Keratinocyte (primary cell): ENCODE results near the gene SLC45A2. TPM values are rescaled to one million over a fixed set of nuclear protein-coding genes. Genes with fewer than 3 reads are reported as not detected.

Source experiments
- DNase-seq: peaks from one replicate; pipeline ENCODE4 v3.0.0-alpha.2; 2011; ENCODE audit warnings: low read depth, missing footprints, low spot score
- FAIRE-seq: peaks from 2 replicates; lab custom pipeline; 2011; peaks lifted over from hg19 to GRCh38; lab: Jason Lieb, UNC
- H2AFZ ChIP-seq: 2 replicates; pipeline ENCODE4 v1.6.0; 2012; ENCODE audit warnings: low read length, control low read depth, inconsistent platforms; ENCODE audit not compliant: control insufficient read depth
- H3K27ac ChIP-seq: 2 replicates; pipeline ENCODE4 v1.5.1; 2011; ENCODE audit warnings: low read length; ENCODE audit not compliant: control insufficient read depth, insufficient read depth
- H3K27me3 ChIP-seq: 3 replicates; pipeline ENCODE4 v1.6.0; 2011; ENCODE audit warnings: low read length; ENCODE audit not compliant: control insufficient read depth, insufficient read depth; ENCODE audit errors: extremely low read depth
- H3K36me3 ChIP-seq, 2 experiments: 2 replicates in 1 of 2; 3 replicates in 1 of 2; pipeline ENCODE4 v1.5.1; 2011; ENCODE audit warnings: low read length in 2 of 2, mild to moderate bottlenecking in 1 of 2; ENCODE audit not compliant: control insufficient read depth in 2 of 2, insufficient read depth in 2 of 2; ENCODE audit errors: extremely low read depth in 1 of 2
- H3K4me1 ChIP-seq: 3 replicates; pipeline ENCODE4 v1.5.1; 2011; ENCODE audit warnings: low read length; ENCODE audit not compliant: control insufficient read depth, insufficient read depth; ENCODE audit errors: extremely low read depth
- H3K4me2 ChIP-seq: 3 replicates; pipeline ENCODE4 v1.6.0; 2011; ENCODE audit warnings: low read depth, low read length; ENCODE audit not compliant: control insufficient read depth, insufficient read depth; ENCODE audit errors: extremely low read depth
- H3K4me3 ChIP-seq, 3 experiments: fragments of 200-600 bp in 1 of 3; sonication (generic) in 1 of 3; 2 replicates in 2 of 3; 3 replicates in 1 of 3; pipeline ENCODE4 v1.5.1; 2011 to 2016; ENCODE audit warnings: low read length in 3 of 3, mild to moderate bottlenecking in 3 of 3, control low read depth in 2 of 3, inconsistent platforms in 1 of 3, low read depth in 1 of 3, mixed read lengths in 1 of 3, mixed run types in 1 of 3, moderate library complexity in 1 of 3; ENCODE audit not compliant: control insufficient read depth in 2 of 3, insufficient read depth in 2 of 3; ENCODE audit errors: extremely low read depth in 1 of 3
- H3K79me2 ChIP-seq: 2 replicates; pipeline ENCODE4 v1.6.0; 2012; ENCODE audit warnings: low read length; ENCODE audit not compliant: control insufficient read depth, insufficient read depth
- H3K9ac ChIP-seq: 3 replicates; pipeline ENCODE4 v1.6.0; 2011; ENCODE audit warnings: low read length; ENCODE audit not compliant: control insufficient read depth, insufficient read depth; ENCODE audit errors: extremely low read depth
- H3K9me1 ChIP-seq: 3 replicates; pipeline ENCODE4 v1.6.0; 2011; ENCODE audit warnings: low read length; ENCODE audit not compliant: control insufficient read depth, insufficient read depth; ENCODE audit errors: extremely low read depth
- H3K9me3 ChIP-seq: 2 replicates; pipeline ENCODE4 v1.5.1; 2012; ENCODE audit warnings: low read depth, low read length; ENCODE audit not compliant: control insufficient read depth
- H4K20me1 ChIP-seq: 3 replicates; pipeline ENCODE4 v1.6.0; 2011; ENCODE audit warnings: low read length; ENCODE audit not compliant: control insufficient read depth, insufficient read depth; ENCODE audit errors: extremely low read depth
- CTCF ChIP-seq, 3 experiments: IDR thresholded peaks in 1 of 3; conservative IDR thresholded peaks in 1 of 3; optimal IDR thresholded peaks in 1 of 3; 2 replicates in 2 of 3; 3 replicates in 1 of 3; pipeline versions ENCODE3 to v1.5.1; 2011; ENCODE audit warnings: low read length in 3 of 3, mild to moderate bottlenecking in 3 of 3, moderate library complexity in 2 of 3, control low read depth in 1 of 3, inconsistent platforms in 1 of 3; ENCODE audit not compliant: insufficient read depth in 2 of 3; ENCODE audit errors: extremely low read depth in 1 of 3
- EZH2 ChIP-seq: IDR thresholded peaks from one replicate; pipeline ENCODE4 v1.6.1; 2012; ENCODE audit warnings: inconsistent platforms, mild to moderate bottlenecking, low read length, moderate library complexity
- dilution Hi-C: fragments of 300-500 bp; cut with MboI; formaldehyde crosslinking; loops from one replicate; pipeline ENCODE4 v1.7.0; 2020; ENCODE audit warnings: low sequenced_read_pairs; ENCODE audit not compliant: extremely low pct_ligation_motif_present
- polyA plus RNA-seq, 5 experiments: library from polyadenylated mRNA; depleted of rRNA in 3 of 5; stranded (reverse) in 3 of 5; stranded (forward) in 1 of 5; unstranded in 1 of 5; fragments of >200 nt; gene quantifications; 1 replicate in 1 of 5; 2 replicates in 3 of 5; 3 replicates in 1 of 5; pipeline versions ENCODE4 v1.2.1 to v1.2.3, GENCODE V29; 2011 to 2012; ENCODE audit warnings: missing spikeins in 2 of 5, low read depth in 1 of 5, low replicate concordance in 1 of 5

The SLC45A2 gene
- polyA plus RNA-seq, 1 donor (not counting 4 experiments of a cell fraction or from before 2014, with no cell fraction given) = 0.04 TPM

- FAIRE-seq = no peak
- no peaks in the 10 kb centered on the region for H3K36me3 ChIP-seq
- H4K20me1 ChIP-seq = no peaks in the 10 kb centered on the region
- peaks cover 37% of the 10 kb centered on the region for H3K27me3 ChIP-seq
- TF ChIP-seq EZH2 (no peak), CTCF (optimal IDR thresholded peaks at IDR 0.05 in 1 of 3, IDR thresholded peaks at IDR 0.05 in 1 of 3, conservative IDR thresholded peaks at IDR 0.05 in 1 of 3; ENCODE audit: extremely low read depth in 1 of 3, insufficient read depth in 2 of 3, low read length in 3 of 3) (no peak)
- peak overlapping the region in 2 of 3 experiments; percentile 1 to 4 for H3K4me3 ChIP-seq
- H3K9me3 ChIP-seq = no peaks in the 10 kb centered on the region
- no peaks in the 10 kb centered on the region for H3K79me2 ChIP-seq
- dilution Hi-C loops = loop anchor here (25.0 kb wide), 1 partner anchor 449 kb away; no protein-coding TSS in a partner anchor
- no peak overlapping the region for H2AFZ ChIP-seq
- DNase-seq = no peak
- H3K9me1 ChIP-seq = no peaks in the 10 kb centered on the region
- H3K4me1 ChIP-seq = no peaks in the 10 kb centered on the region
- no peak overlapping the region for H3K9ac ChIP-seq
- H3K27ac ChIP-seq = no peak overlapping the region
- H3K4me2 ChIP-seq = peak overlapping the region; percentile 10
These were observed 48.5 kb downstream of the SLC45A2 start for GRCh38 chr5:33936004-33936380.

DNA sequence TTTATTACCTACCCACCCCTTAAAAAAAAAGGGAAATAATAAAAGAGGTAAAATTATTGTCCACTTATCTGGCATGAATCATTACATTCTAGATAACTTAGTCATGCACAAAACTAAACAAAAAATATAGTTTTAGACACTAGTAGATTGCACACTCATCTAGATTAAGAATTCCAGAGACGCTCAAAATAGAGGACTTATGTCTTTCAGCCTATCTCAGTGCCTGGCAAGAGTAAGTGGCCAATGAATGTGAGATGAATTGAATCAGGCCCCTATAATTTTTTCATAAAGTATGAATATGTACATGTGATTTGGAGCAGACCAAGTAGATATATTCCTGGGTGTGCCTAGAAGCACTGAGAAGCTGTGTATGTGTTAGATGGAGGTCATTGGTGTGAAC lies 50.3 kb downstream of the SLC45A2 start:
- no peak for FAIRE-seq
- Histone ChIP-seq H3K36me3 (no peaks in the 10 kb centered on the region), H3K27me3 (peaks cover 33% of the 10 kb centered on the region)

More for the DNA sequence above, 50.3 kb downstream of the SLC45A2 start:
- no peak overlapping the region for H2AFZ ChIP-seq
- H3K9ac ChIP-seq = no peak overlapping the region
- no peak overlapping the region for H3K4me2 ChIP-seq
- H3K79me2 ChIP-seq = no peaks in the 10 kb centered on the region
- DNase-seq = no peak
- H3K4me3 ChIP-seq = no peak overlapping the region
- dilution Hi-C loops = loop anchor here (25.0 kb wide), 1 partner anchor 447 kb away; no protein-coding TSS in a partner anchor
- no peak overlapping the region for H3K27ac ChIP-seq
- no peaks in the 10 kb centered on the region for H4K20me1 ChIP-seq
- no peaks in the 10 kb centered on the region for H3K9me1 ChIP-seq
- H3K9me3 ChIP-seq = no peaks in the 10 kb centered on the region
- TF ChIP-seq EZH2 (no peak), CTCF (optimal IDR thresholded peaks at IDR 0.05 in 1 of 3, IDR thresholded peaks at IDR 0.05 in 1 of 3, conservative IDR thresholded peaks at IDR 0.05 in 1 of 3; ENCODE audit: extremely low read depth in 1 of 3, insufficient read depth in 2 of 3, low read length in 3 of 3) (no peak)
- no peaks in the 10 kb centered on the region for H3K4me1 ChIP-seq
